Measurements from ENCODE around the gene IKZF5. TPM values are rescaled to one million over a fixed set of nuclear protein-coding genes. Genes with fewer than 3 reads are reported as not detected.
A peak's percentile ranks its signal among the peaks of the same experiment; 100 is the strongest.

IKZF5 gene
- total RNA-seq, 1 donor from 2014 or later = 19.9 TPM

GRCh38 chr10:122955892-122956291, 52.7 kb downstream of the IKZF5 start:
- H3K4me3 ChIP-seq = no peak overlapping the region
- intact Hi-C loops (cut with DNase I) = no loop called here
- H3K36me3 ChIP-seq = no peaks in the 10 kb centered on the region
- H3K4me1 ChIP-seq = peaks cover 11% of the 10 kb centered on the region
- no peaks in the 10 kb centered on the region for H3K9me3 ChIP-seq
- H3K27ac ChIP-seq = no peak overlapping the region
- TF ChIP-seq, protein P1, sequence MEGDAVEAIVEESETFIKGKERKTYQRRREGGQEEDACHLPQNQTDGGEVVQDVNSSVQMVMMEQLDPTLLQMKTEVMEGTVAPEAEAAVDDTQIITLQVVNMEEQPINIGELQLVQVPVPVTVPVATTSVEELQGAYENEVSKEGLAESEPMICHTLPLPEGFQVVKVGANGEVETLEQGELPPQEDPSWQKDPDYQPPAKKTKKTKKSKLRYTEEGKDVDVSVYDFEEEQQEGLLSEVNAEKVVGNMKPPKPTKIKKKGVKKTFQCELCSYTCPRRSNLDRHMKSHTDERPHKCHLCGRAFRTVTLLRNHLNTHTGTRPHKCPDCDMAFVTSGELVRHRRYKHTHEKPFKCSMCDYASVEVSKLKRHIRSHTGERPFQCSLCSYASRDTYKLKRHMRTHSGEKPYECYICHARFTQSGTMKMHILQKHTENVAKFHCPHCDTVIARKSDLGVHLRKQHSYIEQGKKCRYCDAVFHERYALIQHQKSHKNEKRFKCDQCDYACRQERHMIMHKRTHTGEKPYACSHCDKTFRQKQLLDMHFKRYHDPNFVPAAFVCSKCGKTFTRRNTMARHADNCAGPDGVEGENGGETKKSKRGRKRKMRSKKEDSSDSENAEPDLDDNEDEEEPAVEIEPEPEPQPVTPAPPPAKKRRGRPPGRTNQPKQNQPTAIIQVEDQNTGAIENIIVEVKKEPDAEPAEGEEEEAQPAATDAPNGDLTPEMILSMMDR (IDR thresholded peaks at IDR 0.05) = no peak
- H3K27me3 ChIP-seq = no peaks in the 10 kb centered on the region
- DNase-seq (no peak), ATAC-seq (no peak)

- H3K36me3 ChIP-seq = peaks cover 6% of the 10 kb centered on the region
- H3K9me3 ChIP-seq = no peaks in the 10 kb centered on the region
- H3K27ac ChIP-seq = no peak overlapping the region
- peaks cover 11% of the 10 kb centered on the region for H3K4me1 ChIP-seq
- H3K27me3 ChIP-seq = no peaks in the 10 kb centered on the region
- TF ChIP-seq, protein P1 (IDR thresholded peaks at IDR 0.05) = no peak
- intact Hi-C loops (cut with DNase I) = no loop called here
- ATAC-seq = no peak
- DNase-seq = no peak
- peak overlapping the region; percentile 84 for H3K4me3 ChIP-seq
Measured at GRCh38 chr10:122954731-122955050, 53.9 kb downstream of the IKZF5 start.

- intact Hi-C loops (cut with DNase I) = no loop called here
- peak; percentile 99 for DNase-seq
- H3K4me3 ChIP-seq = peak within 1 kb of the TSS; percentile 84
Measured at GRCh38 chr10:122953902-122954730, 54.5 kb downstream of the IKZF5 start, which contains the start of gene C10orf88. Gene C10orf88, minus strand, starts transcription at chr10:122954227. Its CDS starts 49 bp downstream, at chr10:122954178.

DNA sequence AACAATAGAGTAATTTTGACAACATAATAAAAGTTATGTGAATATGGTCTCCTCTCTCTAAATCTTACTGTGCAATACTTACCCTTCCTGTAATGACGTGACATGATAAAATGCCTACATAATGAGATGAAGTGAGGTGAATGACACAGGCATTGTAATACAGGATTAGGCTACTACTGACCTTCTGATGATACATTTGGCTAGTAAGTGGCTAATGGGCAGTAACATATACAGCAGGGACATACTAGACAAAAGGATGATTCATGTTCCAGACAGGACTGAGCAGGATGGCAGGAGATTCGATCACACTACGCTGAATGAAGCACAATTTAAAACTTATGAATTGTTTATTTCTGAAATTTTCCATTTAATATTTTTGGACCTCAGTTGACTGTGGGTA, 59.3 kb downstream of the IKZF5 start:
- no peak for DNase-seq
- Histone ChIP-seq H3K36me3 (peaks cover 42% of the 10 kb centered on the region), H3K9me3 (no peaks in the 10 kb centered on the region), H3K4me3 (no peak overlapping the region), H3K27ac (no peak overlapping the region), H3K4me1 (peaks cover 7% of the 10 kb centered on the region), H3K27me3 (no peaks in the 10 kb centered on the region)
- TF ChIP-seq, protein P1 (IDR thresholded peaks at IDR 0.05) = no peak
- ATAC-seq = no peak
- intact Hi-C loops (cut with DNase I) = no loop called here

More at GRCh38 chr10:122953902-122954730, 54.5 kb downstream of the IKZF5 start, which contains the start of gene C10orf88:
- Histone ChIP-seq H3K27ac (peak within 1 kb of the TSS; percentile 72), H3K27me3 (no peaks in the 10 kb centered on the region), H3K4me1 (peaks cover 11% of the 10 kb centered on the region), H3K9me3 (no peaks in the 10 kb centered on the region), H3K36me3 (peaks cover 11% of the 10 kb centered on the region)
- TF ChIP-seq, protein P1 (IDR thresholded peaks at IDR 0.05) = no peak
- ATAC-seq = peak; percentile 99

Other genes with a start within 250 kb of the IKZF5 start
- 0.78 TPM for gene CUZD1, start 162.9 kb downstream of the IKZF5 start, total RNA-seq
- 3.6 TPM for gene FAM24B, start 129.2 kb downstream of the IKZF5 start, total RNA-seq
- gene FAM24A, start 98.2 kb downstream of the IKZF5 start, total RNA-seq = not detected
- 7.6 TPM for gene C10orf88, start 54.6 kb downstream of the IKZF5 start, total RNA-seq
- gene PSTK, start 28.4 kb downstream of the IKZF5 start, total RNA-seq = 2.5 TPM
- 27.1 TPM for gene ACADSB, start 211 bp upstream of the IKZF5 start, total RNA-seq
- gene HMX3, start 127.2 kb upstream of the IKZF5 start, total RNA-seq = not detected
- gene HMX2, start 139.3 kb upstream of the IKZF5 start, total RNA-seq = not detected
- gene BUB3, start 145.6 kb upstream of the IKZF5 start, total RNA-seq = 61.8 TPM

All from upper lobe of right lung (tissue), 1 donor.